Stimulated activated CD4-positive, alpha-beta T cell treated with anti-CD3 and anti-CD28 coated beads, Interleukin-2, amount 100 ng/mL, for 4 hours (primary cell): Measurements from ENCODE around the gene PLD4.
"Not testable (repeated sequence)": the region's sequence is repeated elsewhere in the genome, so short reads cannot be mapped to it uniquely, and the experiment has no call there.

Experiments used
- DNase-seq: peaks from one replicate; pipeline ENCODE4 v3.0.0-alpha.2; 2020; ENCODE audit warnings: low read depth

Gene PLD4

GRCh38 chr14:104886690-104887622 lies 37.7 kb upstream of the PLD4 start:
- no peak for DNase-seq

DNA sequence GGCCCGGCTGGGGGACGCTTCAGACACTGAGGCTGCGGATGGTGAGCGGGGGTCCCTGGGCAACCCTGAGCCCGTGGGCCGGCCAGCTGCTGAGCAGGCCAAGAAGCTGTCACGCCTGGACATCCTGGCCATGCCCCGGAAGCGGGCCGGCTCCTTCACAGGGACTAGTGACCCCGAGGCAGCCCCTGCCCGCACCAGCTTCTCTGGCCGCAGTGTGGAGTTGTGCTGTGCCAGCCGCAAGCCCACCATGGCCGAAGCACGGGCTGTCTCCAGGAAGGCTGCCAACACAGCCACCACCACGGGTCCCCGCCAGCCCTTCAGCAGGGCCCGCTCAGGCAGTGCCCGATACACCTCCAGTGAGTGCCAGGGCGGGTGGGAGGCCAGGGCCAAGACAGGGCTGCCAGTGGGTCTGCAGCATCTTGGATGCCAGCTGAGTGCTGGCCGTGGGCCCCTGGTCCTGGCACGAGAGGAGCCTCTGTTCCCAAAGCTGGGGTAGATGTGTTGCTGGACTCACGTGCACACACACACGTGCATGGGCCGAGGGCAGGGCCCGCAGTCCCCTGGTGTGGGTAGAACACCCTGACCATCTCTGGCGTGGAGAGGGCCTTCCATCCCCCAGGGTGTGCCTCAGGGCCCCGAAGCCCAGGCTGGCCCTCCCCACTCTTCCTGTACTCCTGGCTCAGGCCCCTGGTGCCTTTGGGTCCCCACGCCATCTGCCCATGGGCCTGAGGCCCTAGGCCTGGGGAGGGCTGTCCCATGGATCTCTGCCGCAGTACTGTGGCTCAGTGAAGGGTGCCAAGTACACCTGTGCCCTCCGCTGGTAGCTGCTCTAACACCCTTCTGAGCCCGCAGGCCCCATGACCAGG lies 36.8 kb upstream of the PLD4 start:
- no peak for DNase-seq

- no peak for DNase-seq
Observed at GRCh38 chr14:104888489-104889374, 35.9 kb upstream of the PLD4 start.

GRCh38 chr14:104889375-104889757 lies 35.3 kb upstream of the PLD4 start:
- DNase-seq = no peak

- not testable (repeated sequence) for DNase-seq
Observed at GRCh38 chr14:104890292-104890691, 34.4 kb upstream of the PLD4 start.

- no peak for DNase-seq
Observed at GRCh38 chr14:104891121-104891551, 33.5 kb upstream of the PLD4 start.

DNA sequence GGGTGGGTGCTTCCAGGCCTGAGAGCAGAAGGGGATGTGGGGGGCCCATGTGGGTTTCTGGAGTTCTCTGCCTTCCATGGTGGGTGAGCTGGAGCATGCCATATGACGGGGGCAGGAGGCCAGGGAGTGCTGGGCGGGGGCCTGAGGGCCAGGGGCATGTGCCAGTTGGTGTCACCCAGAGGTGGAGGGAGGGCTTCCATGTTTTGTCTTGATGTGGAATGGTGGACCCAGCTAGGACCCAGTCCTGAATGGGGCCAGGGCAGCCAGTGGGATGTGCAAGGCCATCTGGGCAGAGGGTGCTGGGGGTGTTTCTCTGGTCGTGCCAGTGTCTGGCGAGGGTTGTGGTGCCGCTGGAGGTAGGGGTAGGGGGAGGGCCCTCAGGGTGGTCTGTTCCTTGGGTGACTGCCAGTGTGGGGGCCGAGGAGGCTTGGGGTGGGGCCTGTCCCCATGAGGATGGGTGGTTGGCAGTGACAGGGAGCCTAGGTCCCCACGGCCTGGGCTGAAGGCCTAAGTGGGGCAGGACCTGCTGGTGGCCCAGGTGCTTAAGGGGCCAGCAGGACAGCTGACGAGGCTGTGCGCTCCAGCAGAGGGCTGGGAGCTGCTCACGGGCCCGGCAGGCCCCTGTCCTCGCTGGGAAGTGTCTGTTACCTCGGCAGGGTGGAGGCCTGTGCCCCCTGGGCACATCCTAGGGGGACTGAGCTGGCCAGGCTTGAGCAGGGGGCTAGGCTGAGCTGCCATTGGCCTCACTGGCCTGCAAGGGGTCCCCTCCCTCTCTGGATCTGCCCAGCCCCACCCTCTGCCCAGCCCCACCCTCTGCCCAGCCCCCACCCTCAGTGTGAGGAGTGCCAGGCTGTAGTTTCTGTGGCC lies 32.8 kb upstream of the PLD4 start:
- no peak for DNase-seq

DNA sequence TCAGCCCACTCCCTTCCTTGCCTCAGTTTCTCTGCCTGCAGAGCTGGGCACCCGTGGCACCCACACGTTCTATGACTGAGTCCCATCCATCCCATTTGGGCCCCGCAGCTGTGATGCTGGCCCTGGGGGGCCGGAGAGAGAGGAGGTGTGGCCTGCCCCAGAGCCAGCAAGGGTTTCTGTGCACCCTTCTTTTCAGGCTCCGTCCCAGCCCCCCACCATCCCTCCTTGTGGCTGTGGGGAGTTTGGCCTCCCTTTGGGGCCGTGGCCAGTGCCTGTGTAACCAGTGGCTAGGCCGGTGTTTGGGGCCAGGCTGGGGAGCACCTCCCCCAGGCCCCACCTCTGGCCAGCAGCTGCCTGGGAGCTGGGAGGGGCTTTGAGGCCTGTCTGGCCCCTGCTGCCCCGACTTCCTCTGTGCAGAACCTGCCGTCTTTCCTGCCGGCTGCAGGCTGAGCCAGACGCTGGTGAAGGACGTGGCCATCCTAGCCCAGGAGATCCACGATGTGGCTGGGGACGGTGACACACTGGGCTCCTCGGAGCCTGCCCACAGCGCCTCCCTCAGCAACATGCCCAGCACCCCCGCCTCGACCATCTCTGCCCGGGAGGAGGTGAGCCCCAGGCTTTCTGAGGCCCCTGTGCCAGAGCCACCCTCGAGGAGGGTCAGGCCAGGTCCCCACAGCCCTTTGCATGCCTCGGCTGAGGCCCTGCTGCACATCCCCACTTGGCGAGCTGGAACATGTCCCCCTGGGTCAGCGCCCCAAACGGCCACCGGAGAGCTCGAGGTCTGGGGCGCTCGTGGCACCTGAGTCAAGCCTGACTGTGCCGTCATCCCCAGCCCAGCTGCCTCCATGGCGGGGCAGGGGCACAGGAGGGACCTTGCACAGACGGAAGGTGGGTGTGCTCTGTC lies 31.9 kb upstream of the PLD4 start:
- DNase-seq = no peak

- no peak for DNase-seq
Observed at GRCh38 chr14:104893435-104894207, 31.1 kb upstream of the PLD4 start.

DNA sequence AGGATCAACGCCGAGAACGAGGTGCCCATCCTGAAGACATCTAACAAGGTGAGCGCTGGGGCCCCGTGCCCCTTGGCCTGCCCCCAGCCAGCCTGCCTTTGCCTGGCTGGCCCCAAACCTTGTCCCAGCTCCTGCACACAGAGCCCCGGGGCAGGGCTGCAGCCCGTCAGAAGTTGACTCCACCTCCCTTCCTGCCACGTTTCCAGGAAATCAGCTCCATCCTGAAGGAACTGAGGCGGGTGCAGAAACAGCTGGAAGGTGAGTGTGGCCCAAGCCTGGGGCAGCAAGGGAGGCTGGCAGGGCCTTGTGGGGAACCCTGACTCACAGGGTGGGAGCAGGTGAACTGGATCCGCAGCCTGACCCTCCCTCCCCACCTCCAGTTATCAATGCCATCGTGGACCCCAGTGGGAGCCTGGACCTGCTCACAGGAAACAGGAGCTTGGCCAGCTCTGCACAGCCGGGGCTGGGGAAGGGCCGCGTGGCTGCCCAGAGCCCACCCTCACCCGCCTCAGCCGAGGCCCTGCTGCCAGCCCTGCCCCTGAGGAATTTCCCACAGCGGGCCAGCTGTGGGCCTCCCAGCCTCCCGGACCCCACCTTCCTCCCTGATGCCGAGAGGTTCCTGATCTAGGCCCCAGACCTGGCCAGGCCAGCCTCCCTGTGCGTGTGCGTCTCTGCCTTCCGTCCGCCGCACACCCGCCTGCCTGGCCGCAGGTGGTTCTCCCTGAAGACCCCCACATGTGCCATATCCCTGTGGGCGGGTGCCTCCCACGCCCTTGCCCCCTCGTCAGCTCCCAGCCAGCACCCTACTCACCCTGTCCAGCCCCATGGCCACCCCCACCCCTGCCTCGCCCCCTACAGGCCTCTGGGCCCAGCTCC lies 30.1 kb upstream of the PLD4 start:
- no peak for DNase-seq

GRCh38 chr14:104895207-104895785 lies 29.4 kb upstream of the PLD4 start:
- no peak for DNase-seq

GRCh38 chr14:104895786-104896661 lies 28.7 kb upstream of the PLD4 start:
- no peak for DNase-seq

- no peak for DNase-seq
Observed at GRCh38 chr14:104897330-104898194, 27.1 kb upstream of the PLD4 start.

GRCh38 chr14:104898195-104898558 lies 26.5 kb upstream of the PLD4 start:
- no peak for DNase-seq

DNA sequence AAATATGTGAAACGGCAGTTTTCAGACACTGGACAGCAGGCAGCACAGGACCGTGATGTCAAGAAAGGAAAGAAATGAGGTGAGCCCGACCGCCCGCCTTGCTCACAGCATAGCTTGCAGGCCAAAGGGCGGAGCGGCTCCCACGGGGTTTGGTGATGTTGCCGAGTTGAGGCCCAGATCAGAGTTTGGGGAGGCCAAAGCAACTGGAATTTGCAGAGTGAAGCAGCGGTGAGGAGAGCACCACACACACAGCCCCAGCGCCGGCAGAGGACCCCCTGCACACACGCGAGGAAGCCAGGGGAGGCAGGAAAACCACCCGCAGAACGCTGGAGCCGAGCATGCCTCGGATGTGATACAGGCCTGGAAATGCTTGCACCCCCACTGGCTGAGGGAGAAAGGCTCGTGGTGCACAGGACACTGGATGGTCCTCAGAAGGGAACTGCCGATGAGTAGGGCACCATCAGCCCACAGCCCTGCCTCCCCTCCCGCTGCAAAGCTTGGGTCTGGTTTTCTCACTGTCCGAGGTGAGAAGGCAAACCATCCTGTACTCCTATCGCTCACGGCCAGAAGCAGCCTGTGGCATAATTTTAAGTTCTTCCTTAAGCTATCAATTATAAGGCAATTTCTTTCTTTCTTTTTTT lies 25.7 kb upstream of the PLD4 start:
- no peak for DNase-seq
